H1 (cell line): ENCODE measurements around the gene RSF1.

Source experiments
- CREB1 ChIP-seq: IDR thresholded peaks from 2 replicates; pipeline ENCODE4 v1.6.1; 2012; ENCODE audit warnings: inconsistent platforms
- EP300 ChIP-seq, 2 experiments: IDR thresholded peaks; 1 replicate in 1 of 2; 2 replicates in 1 of 2; pipeline ENCODE4 v1.6.1; 2011 to 2012; ENCODE audit warnings: low read depth in 2 of 2, low read length in 2 of 2, mild to moderate bottlenecking in 2 of 2, borderline replicate concordance in 1 of 2, inconsistent platforms in 1 of 2, moderate library complexity in 1 of 2
- EZH2 ChIP-seq: fragments of 200-600 bp; sonication (generic); IDR thresholded peaks from 2 replicates; pipeline ENCODE4 v1.7.1; 2012; ENCODE audit warnings: low read depth, mild to moderate bottlenecking, moderate library complexity, low read length, inconsistent platforms; ENCODE audit not compliant: severe bottlenecking
- GABPA ChIP-seq: IDR thresholded peaks from 2 replicates; pipeline ENCODE4 v1.6.1; 2011; ENCODE audit warnings: mild to moderate bottlenecking, low read length, moderate library complexity, borderline replicate concordance; ENCODE audit not compliant: insufficient read depth
- HDAC2 ChIP-seq, 2 experiments: fragments of 300-600 bp in 1 of 2; sonication (generic) in 1 of 2; IDR thresholded peaks; 2 replicates each; pipeline ENCODE4 v1.6.1; 2011 to 2012; ENCODE audit warnings: low read depth in 2 of 2, low read length in 2 of 2, mild to moderate bottlenecking in 2 of 2, moderate library complexity in 2 of 2, borderline replicate concordance in 1 of 2, inconsistent platforms in 1 of 2
- POLR2AphosphoS5 ChIP-seq: IDR thresholded peaks from 2 replicates; pipeline ENCODE4 v1.6.1; 2011; ENCODE audit warnings: low read depth, low read length
- RAD21 ChIP-seq, 2 experiments: IDR thresholded peaks in 1 of 2; conservative IDR thresholded peaks in 1 of 2; 2 replicates each; pipeline ENCODE4 v1.6.1; 2011; ENCODE audit warnings: low read depth in 2 of 2, low read length in 2 of 2, improper control_type of control experiment in 1 of 2, inconsistent platforms in 1 of 2, mild to moderate bottlenecking in 1 of 2, moderate library complexity in 1 of 2
- RNF2 ChIP-seq: fragments of 200-900, 300-1000 bp; sonication (generic); IDR thresholded peaks from 2 replicates; pipeline ENCODE4 v1.7.1; 2016; ENCODE audit warnings: borderline replicate concordance, low read depth, mild to moderate bottlenecking, antibody characterized with exemption, low read length; ENCODE audit not compliant: poor library complexity, severe bottlenecking; ENCODE audit errors: missing control alignments
- SRF ChIP-seq: IDR thresholded peaks from 2 replicates; pipeline ENCODE4 v1.6.1; 2011; ENCODE audit warnings: mild to moderate bottlenecking, low read depth, low read length, moderate library complexity
- SUZ12 ChIP-seq: fragments of 200-600 bp; sonication (generic); IDR thresholded peaks from 2 replicates; pipeline ENCODE4 v1.6.1; 2012; ENCODE audit warnings: mild to moderate bottlenecking, inconsistent platforms, low read length, moderate library complexity, mixed read lengths
- YY1 ChIP-seq: IDR thresholded peaks from 2 replicates; pipeline ENCODE4 v1.6.1; 2011; ENCODE audit warnings: low read depth, mild to moderate bottlenecking, low read length
- TF ChIP-seq, protein P1 (sequence below), 3 experiments: IDR thresholded peaks; 1 replicate in 2 of 3; 2 replicates in 1 of 3; pipeline versions ENCODE4 v1.5.1 to v1.6.1; 2011; ENCODE audit warnings: low read length in 3 of 3, mild to moderate bottlenecking in 3 of 3, inconsistent platforms in 2 of 3, low read depth in 1 of 3, moderate library complexity in 1 of 3; ENCODE audit not compliant: insufficient read depth in 1 of 3; ENCODE audit errors: control extremely low read depth in 1 of 3
- TF ChIP-seq, protein P2 (sequence below): IDR thresholded peaks from 2 replicates; pipeline ENCODE4 v1.6.1; 2012; ENCODE audit warnings: low read length, inconsistent platforms

DNA sequence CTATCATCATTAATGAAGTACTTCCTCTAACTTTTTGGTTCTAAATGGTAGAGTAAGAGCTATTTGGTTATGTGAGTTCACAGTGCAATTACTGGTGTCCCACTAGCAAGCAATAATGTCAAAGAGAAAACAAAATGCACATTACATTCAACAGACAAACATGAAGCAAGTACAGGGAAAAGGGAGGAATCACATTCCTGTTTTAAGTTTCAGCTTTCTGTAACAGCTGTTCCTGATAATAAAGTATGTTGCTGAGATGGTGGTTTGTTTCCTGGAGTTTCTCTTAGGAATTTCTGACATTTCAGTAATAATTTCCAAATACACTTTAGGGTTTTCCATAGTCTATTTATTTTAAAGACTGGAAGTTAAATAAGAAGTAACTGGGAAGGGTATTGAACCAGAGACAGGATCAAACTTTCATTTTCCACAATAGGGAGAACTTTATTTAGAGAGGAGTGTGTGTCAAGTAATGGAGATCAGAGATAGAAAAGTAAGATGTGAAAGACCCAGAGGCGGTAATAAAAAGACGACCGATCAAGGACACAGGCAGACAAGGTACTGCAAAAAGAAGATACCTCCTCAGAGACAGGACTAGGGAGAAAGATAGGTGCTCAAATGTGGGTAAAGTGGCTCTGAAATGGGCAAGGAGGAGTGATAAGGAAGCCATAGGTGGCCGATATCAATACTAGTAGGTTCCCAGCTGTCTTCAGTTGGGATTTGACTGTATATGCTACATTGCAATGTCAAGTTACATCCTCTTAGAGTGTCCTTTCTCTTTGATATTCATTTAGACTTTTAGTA is 162.1 kb downstream of the RSF1 start:
- TF ChIP-seq, protein P1, sequence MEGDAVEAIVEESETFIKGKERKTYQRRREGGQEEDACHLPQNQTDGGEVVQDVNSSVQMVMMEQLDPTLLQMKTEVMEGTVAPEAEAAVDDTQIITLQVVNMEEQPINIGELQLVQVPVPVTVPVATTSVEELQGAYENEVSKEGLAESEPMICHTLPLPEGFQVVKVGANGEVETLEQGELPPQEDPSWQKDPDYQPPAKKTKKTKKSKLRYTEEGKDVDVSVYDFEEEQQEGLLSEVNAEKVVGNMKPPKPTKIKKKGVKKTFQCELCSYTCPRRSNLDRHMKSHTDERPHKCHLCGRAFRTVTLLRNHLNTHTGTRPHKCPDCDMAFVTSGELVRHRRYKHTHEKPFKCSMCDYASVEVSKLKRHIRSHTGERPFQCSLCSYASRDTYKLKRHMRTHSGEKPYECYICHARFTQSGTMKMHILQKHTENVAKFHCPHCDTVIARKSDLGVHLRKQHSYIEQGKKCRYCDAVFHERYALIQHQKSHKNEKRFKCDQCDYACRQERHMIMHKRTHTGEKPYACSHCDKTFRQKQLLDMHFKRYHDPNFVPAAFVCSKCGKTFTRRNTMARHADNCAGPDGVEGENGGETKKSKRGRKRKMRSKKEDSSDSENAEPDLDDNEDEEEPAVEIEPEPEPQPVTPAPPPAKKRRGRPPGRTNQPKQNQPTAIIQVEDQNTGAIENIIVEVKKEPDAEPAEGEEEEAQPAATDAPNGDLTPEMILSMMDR (IDR thresholded peaks at IDR 0.05; ENCODE audit: control extremely low read depth in 1 of 3, insufficient read depth in 1 of 3, low read depth in 1 of 3, low read length in 3 of 3): no peak
- TF ChIP-seq YY1: no peak
- no peak for TF ChIP-seq RAD21 (IDR thresholded peaks at IDR 0.05 in 1 of 2, conservative IDR thresholded peaks at IDR 0.05 in 1 of 2; ENCODE audit: low read depth in 2 of 2, low read length in 2 of 2)
- no peak for TF ChIP-seq GABPA
- no peak for TF ChIP-seq SRF
- TF ChIP-seq SUZ12: no peak
- TF ChIP-seq POLR2AphosphoS5: no peak
- TF ChIP-seq, protein P2, sequence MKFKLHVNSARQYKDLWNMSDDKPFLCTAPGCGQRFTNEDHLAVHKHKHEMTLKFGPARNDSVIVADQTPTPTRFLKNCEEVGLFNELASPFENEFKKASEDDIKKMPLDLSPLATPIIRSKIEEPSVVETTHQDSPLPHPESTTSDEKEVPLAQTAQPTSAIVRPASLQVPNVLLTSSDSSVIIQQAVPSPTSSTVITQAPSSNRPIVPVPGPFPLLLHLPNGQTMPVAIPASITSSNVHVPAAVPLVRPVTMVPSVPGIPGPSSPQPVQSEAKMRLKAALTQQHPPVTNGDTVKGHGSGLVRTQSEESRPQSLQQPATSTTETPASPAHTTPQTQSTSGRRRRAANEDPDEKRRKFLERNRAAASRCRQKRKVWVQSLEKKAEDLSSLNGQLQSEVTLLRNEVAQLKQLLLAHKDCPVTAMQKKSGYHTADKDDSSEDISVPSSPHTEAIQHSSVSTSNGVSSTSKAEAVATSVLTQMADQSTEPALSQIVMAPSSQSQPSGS: no peak
- no peak for TF ChIP-seq RNF2
- TF ChIP-seq EZH2: no peak
- TF ChIP-seq HDAC2 (IDR thresholded peaks at IDR 0.05; ENCODE audit: borderline replicate concordance in 1 of 2, low read depth in 2 of 2, low read length in 2 of 2): no peak
- TF ChIP-seq CREB1: no peak
- TF ChIP-seq EP300 (IDR thresholded peaks at IDR 0.05; ENCODE audit: borderline replicate concordance in 1 of 2, low read depth in 2 of 2, low read length in 2 of 2): no peak
